H1 (cell line): ENCODE results near the gene CPM. TPM values are rescaled to one million over a fixed set of nuclear protein-coding genes. Genes with fewer than 3 reads are reported as not detected.

Source experiments
- BACH1 ChIP-seq: IDR thresholded peaks from 2 replicates; pipeline ENCODE4 v1.6.1; 2012; ENCODE audit warnings: low read length, improper control_type of control experiment
- CBX5 ChIP-seq: fragments of 300-800, 300-1000 bp; sonication (generic); IDR thresholded peaks from 2 replicates; pipeline ENCODE4 v1.7.1; 2016; ENCODE audit warnings: antibody characterized with exemption, low read length, low read depth
- RFX5 ChIP-seq: IDR thresholded peaks from 2 replicates; pipeline ENCODE4 v1.6.1; 2011; ENCODE audit warnings: low read depth, low read length, improper control_type of control experiment, borderline replicate concordance
- SIN3A ChIP-seq, 2 experiments: IDR thresholded peaks in 1 of 2; conservative IDR thresholded peaks in 1 of 2; 2 replicates each; pipeline ENCODE4 v1.6.1; 2011 to 2012; ENCODE audit warnings: low read length in 2 of 2, improper control_type of control experiment in 1 of 2, low read depth in 1 of 2, mild to moderate bottlenecking in 1 of 2
- TAF7 ChIP-seq: optimal IDR thresholded peaks from 2 replicates; pipeline ENCODE3; 2011; ENCODE audit warnings: low read depth, mild to moderate bottlenecking, inconsistent platforms, low read length, moderate library complexity, borderline replicate concordance
- polyA plus RNA-seq, 7 experiments: library from polyadenylated mRNA; depleted of rRNA in 3 of 7; stranded (reverse) in 5 of 7; unstranded in 2 of 7; fragments of >200 nt in 5 of 7; fragments of 200-250 nt in 2 of 7; gene quantifications; 1 replicate in 5 of 7; 2 replicates in 1 of 7; 4 replicates in 1 of 7; pipeline versions ENCODE4 v1.2.1 to v1.2.3, GENCODE V29; 2011 to 2013; ENCODE audit warnings: missing spikeins in 2 of 7, mixed read lengths in 2 of 7
- total RNA-seq: library from RNA; stranded (reverse); fragmentation: NEBNext Ultra II Directional; extraction: Animal tissue kit (Norgen Biotek cat#: 25700); gene quantifications from 2 replicates; pipeline ENCODE4 v1.2.1, GENCODE V29; 2021

Gene CPM
- total and polyA plus RNA-seq, 2 of the 8 experiments (the other 6 are each of a cell fraction or from before 2014, with no cell fraction given), result 0.33 to 3.1 TPM

GRCh38 chr12:68886636-68887572 lies 46.1 kb downstream of the CPM start (continued):
- no peak for TF ChIP-seq CBX5
- TF ChIP-seq RFX5, result no peak
- TF ChIP-seq TAF7, result no peak
- no peak for TF ChIP-seq SIN3A (conservative IDR thresholded peaks at IDR 0.05 in 1 of 2, IDR thresholded peaks at IDR 0.05 in 1 of 2; ENCODE audit: low read depth in 1 of 2, low read length in 2 of 2)
- no peak for TF ChIP-seq BACH1
- TF ChIP-seq, all 59 proteins: peak for 0
